Endothelial cell of umbilical vein (primary cell): ENCODE data around the gene SLC25A13. TPM values are rescaled to one million over a fixed set of nuclear protein-coding genes. Genes with fewer than 3 reads are reported as not detected.

Experiments
- BruUV-seq: library from RNA; stranded (reverse); fragments of 400-500 nt; replicated peaks from 2 replicates; lab custom pipeline; 2021; lab: Mats Ljungman, UMichigan
- CTCF ChIA-PET: fragments of 300-600, 350-600 bp; sonication (Branson Sonifier 250); formaldehyde crosslinking; loops from one replicate; lab custom pipeline; 2021; ENCODE audit warnings: antibody characterized with exemption, inconsistent platforms; lab: Charles Lee
- POLR2A ChIA-PET: fragments of 300-600, 350-600 bp; sonication (Branson Sonifier 250); formaldehyde crosslinking; loops from one replicate; lab custom pipeline; 2021; ENCODE audit warnings: antibody characterized with exemption, inconsistent platforms; lab: Charles Lee
- DNase-seq: peaks from one replicate; pipeline ENCODE4 v3.0.0-alpha.2; 2011; ENCODE audit warnings: low read depth, low spot score
- FAIRE-seq: peaks from 2 replicates; lab custom pipeline; 2011; peaks lifted over from hg19 to GRCh38; lab: Jason Lieb, UNC
- H2AFZ ChIP-seq: 2 replicates; pipeline ENCODE4 v1.6.0; 2012; ENCODE audit warnings: low read depth, low read length, control low read depth, inconsistent platforms
- H3K27ac ChIP-seq: 2 replicates; pipeline ENCODE4 v1.5.1; 2011; ENCODE audit warnings: low read depth, mild to moderate bottlenecking, control low read depth, low read length, moderate library complexity; ENCODE audit not compliant: insufficient read depth
- H3K27me3 ChIP-seq, 2 experiments: 2 replicates each; pipeline versions ENCODE4 v1.6.0 to v1.6.1; 2011; ENCODE audit warnings: low read length in 2 of 2, mixed read lengths in 1 of 2; ENCODE audit not compliant: control insufficient read depth in 2 of 2, insufficient read depth in 2 of 2
- H3K36me3 ChIP-seq, 2 experiments: 2 replicates in 1 of 2; 3 replicates in 1 of 2; pipeline ENCODE4 v1.5.1; 2011; ENCODE audit warnings: low read length in 2 of 2, mild to moderate bottlenecking in 1 of 2, moderate library complexity in 1 of 2; ENCODE audit not compliant: control insufficient read depth in 2 of 2, insufficient read depth in 2 of 2; ENCODE audit errors: extremely low read depth in 1 of 2
- H3K4me1 ChIP-seq: 3 replicates; pipeline ENCODE4 v1.5.1; 2011; ENCODE audit warnings: mild to moderate bottlenecking, low read length; ENCODE audit not compliant: control insufficient read depth, insufficient read depth; ENCODE audit errors: extremely low read depth
- H3K4me2 ChIP-seq: 2 replicates; pipeline ENCODE4 v1.6.1; 2011; ENCODE audit warnings: low read length, control low read depth, mixed read lengths; ENCODE audit not compliant: insufficient read depth
- H3K4me3 ChIP-seq, 3 experiments: fragments of 200-600 bp in 1 of 3; sonication (generic), shearing (Covaris generic) in 1 of 3; replicated peaks in 1 of 3; 2 replicates each; pipeline ENCODE4 v1.5.1; 2011 to 2016; ENCODE audit warnings: control low read depth in 3 of 3, low read length in 3 of 3, mild to moderate bottlenecking in 2 of 3, inconsistent platforms in 1 of 3, low read depth in 1 of 3, moderate library complexity in 1 of 3; ENCODE audit not compliant: insufficient read depth in 1 of 3
- H3K79me2 ChIP-seq: 2 replicates; pipeline ENCODE4 v1.6.0; 2012; ENCODE audit warnings: low read length, inconsistent platforms; ENCODE audit not compliant: control insufficient read depth, insufficient read depth
- H3K9ac ChIP-seq: replicated peaks from 2 replicates; pipeline ENCODE3; 2011; ENCODE audit warnings: low read length, control low read depth; ENCODE audit not compliant: insufficient read depth; ENCODE audit errors: extremely low read depth
- H3K9me1 ChIP-seq: replicated peaks from 3 replicates; pipeline ENCODE4 v1.6.0; 2011; ENCODE audit warnings: mild to moderate bottlenecking, low read length; ENCODE audit not compliant: control insufficient read depth, insufficient read depth; ENCODE audit errors: extremely low read depth
- H3K9me3 ChIP-seq: replicated peaks from 2 replicates; pipeline ENCODE4 v1.5.1; 2012; ENCODE audit warnings: low read length, inconsistent platforms; ENCODE audit not compliant: control insufficient read depth, insufficient read depth
- H4K20me1 ChIP-seq: replicated peaks from 2 replicates; pipeline ENCODE3; 2011; ENCODE audit warnings: mild to moderate bottlenecking, low read length; ENCODE audit not compliant: control insufficient read depth, insufficient read depth; ENCODE audit errors: extremely low read depth
- EZH2 ChIP-seq: IDR thresholded peaks from 2 replicates; pipeline ENCODE4 v1.6.1; 2012; ENCODE audit warnings: borderline replicate concordance, low read depth, mild to moderate bottlenecking, moderate library complexity, low read length, inconsistent platforms; ENCODE audit not compliant: severe bottlenecking
- FOS ChIP-seq: IDR thresholded peaks from 2 replicates; pipeline ENCODE4 v1.6.1; 2011; ENCODE audit warnings: mild to moderate bottlenecking, low read length, moderate library complexity, borderline replicate concordance; ENCODE audit not compliant: insufficient read depth
- GATA2 ChIP-seq: IDR thresholded peaks from 2 replicates; pipeline ENCODE4 v1.7.0; 2011; ENCODE audit warnings: low read depth, mild to moderate bottlenecking, moderate library complexity, mixed read lengths, low read length; ENCODE audit not compliant: insufficient read length, insufficient read depth
- JUN ChIP-seq: IDR thresholded peaks from 2 replicates; pipeline ENCODE4 v1.6.1; 2011; ENCODE audit warnings: borderline replicate concordance, low read depth; ENCODE audit not compliant: insufficient read length, insufficient read depth
- MYC ChIP-seq: IDR thresholded peaks from one replicate; pipeline ENCODE4 v1.6.1; 2011; ENCODE audit warnings: mild to moderate bottlenecking, low read depth, low read length
- POLR2A ChIP-seq: IDR thresholded peaks from 2 replicates; pipeline ENCODE4 v1.6.1; 2012; ENCODE audit warnings: low read depth, mild to moderate bottlenecking, control low read depth, low read length
- POLR2AphosphoS5 ChIP-seq: IDR thresholded peaks from 2 replicates; pipeline ENCODE4 v1.6.1; 2012; ENCODE audit warnings: low read depth, mild to moderate bottlenecking, control low read depth, low read length, moderate library complexity; ENCODE audit not compliant: insufficient read depth
- dilution Hi-C: fragments of 300-500 bp; cut with MboI; formaldehyde crosslinking; loops from one replicate; pipeline ENCODE4 v1.15.0; 2019; ENCODE audit warnings: low sequenced_read_pairs; ENCODE audit not compliant: extremely low pct_ligation_motif_present
- intact Hi-C: fragments of 100-400 bp; cut with micrococcal nuclease; formaldehyde crosslinking; loops from one replicate; pipeline ENCODE4 v1.10.0; 2022
- polyA plus RNA-seq, 4 experiments: library from polyadenylated mRNA; depleted of rRNA in 3 of 4; stranded (reverse) in 3 of 4; unstranded in 1 of 4; fragments of >200 nt; gene quantifications; 2 replicates each; pipeline versions ENCODE4 v1.2.1 to v1.2.3, GENCODE V29; 2011 to 2012; ENCODE audit warnings: missing spikeins in 1 of 4
- total RNA-seq: library from RNA; stranded (reverse); gene quantifications from 2 replicates; pipeline ENCODE4 v1.2.3, GENCODE V29; 2021
- TF ChIP-seq, protein P1 (sequence below): IDR thresholded peaks from 2 replicates; pipeline ENCODE4 v1.6.1; 2011; ENCODE audit not compliant: insufficient read depth, insufficient read length
- TF ChIP-seq, protein P2 (sequence below), 2 donors: IDR thresholded peaks; 1 replicate in 1 of 2; 2 replicates in 1 of 2; pipeline ENCODE4 v1.5.1; 2011; ENCODE audit warnings: low read length in 2 of 2, mild to moderate bottlenecking in 2 of 2, moderate library complexity in 2 of 2, control low read depth in 1 of 2, inconsistent platforms in 1 of 2, low read depth in 1 of 2; ENCODE audit not compliant: insufficient read depth in 1 of 2; ENCODE audit errors: extremely low read depth in 1 of 2

The SLC25A13 gene
- total and polyA plus RNA-seq, 2 donors (not counting 3 experiments of a cell fraction or from before 2014, with no cell fraction given), result 13.2 to 34.4 TPM

DNA sequence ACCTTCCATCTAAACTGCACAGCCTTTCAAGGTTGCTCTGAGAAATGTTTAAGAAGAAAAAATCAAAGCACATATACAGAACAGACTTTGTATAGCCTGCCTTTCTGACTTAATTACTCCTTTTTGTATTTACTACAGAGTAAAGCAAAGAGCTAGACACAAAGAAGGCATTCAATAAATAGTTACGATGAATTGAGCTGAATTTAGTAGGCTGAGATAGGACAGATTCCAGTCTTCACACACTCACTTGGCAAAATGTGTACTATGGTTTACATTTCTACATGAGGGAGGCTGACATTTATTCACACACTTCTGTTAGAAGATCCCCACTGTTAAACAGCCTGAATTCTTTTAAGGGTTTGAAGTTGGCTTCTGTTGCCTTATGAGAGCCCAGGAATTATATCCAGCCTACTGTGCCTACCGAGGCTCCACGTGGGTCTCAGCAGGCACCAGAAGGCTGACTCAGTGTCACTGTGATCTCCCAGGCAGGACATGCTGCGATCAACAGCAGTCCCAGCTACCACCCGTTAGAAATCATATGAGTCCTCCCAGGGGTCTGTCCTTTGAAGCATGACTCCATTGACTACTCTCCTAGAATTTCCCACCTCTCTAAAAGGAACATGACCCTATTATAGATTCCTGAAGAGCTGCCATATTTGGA, 24.5 kb upstream of the SLC25A13 start:
- CTCF ChIA-PET, result interaction anchor here (1.4 kb wide), 1 partner anchor 10 kb away, joined by 3 read pairs; no protein-coding TSS in a partner anchor
- Histone ChIP-seq H3K36me3 (no peaks in the 10 kb centered on the region), H3K4me3 (no peak overlapping the region), H3K27ac (no peak overlapping the region), H3K79me2 (no peaks in the 10 kb centered on the region), H4K20me1 (no peaks in the 10 kb centered on the region), H3K9me1 (no peaks in the 10 kb centered on the region), H3K4me1 (no peaks in the 10 kb centered on the region), H3K4me2 (no peak overlapping the region), H3K9me3 (no peaks in the 10 kb centered on the region), H3K9ac (no peak overlapping the region), H3K27me3 (no peaks in the 10 kb centered on the region), H2AFZ (no peak overlapping the region)
- FAIRE-seq, result no peak
- DNase-seq, result no peak
- BruUV-seq, result no TSS peak
- intact Hi-C loops, result no loop called here
- POLR2A ChIA-PET, result no interaction called here
- dilution Hi-C loops, result no loop called here
- TF ChIP-seq MYC, result no peak
- TF ChIP-seq, protein P1, sequence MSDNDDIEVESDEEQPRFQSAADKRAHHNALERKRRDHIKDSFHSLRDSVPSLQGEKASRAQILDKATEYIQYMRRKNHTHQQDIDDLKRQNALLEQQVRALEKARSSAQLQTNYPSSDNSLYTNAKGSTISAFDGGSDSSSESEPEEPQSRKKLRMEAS, result no peak
- no peak for TF ChIP-seq FOS
- no peak for TF ChIP-seq GATA2
- no peak for TF ChIP-seq POLR2A
- TF ChIP-seq POLR2AphosphoS5, result no peak
- TF ChIP-seq, protein P2, sequence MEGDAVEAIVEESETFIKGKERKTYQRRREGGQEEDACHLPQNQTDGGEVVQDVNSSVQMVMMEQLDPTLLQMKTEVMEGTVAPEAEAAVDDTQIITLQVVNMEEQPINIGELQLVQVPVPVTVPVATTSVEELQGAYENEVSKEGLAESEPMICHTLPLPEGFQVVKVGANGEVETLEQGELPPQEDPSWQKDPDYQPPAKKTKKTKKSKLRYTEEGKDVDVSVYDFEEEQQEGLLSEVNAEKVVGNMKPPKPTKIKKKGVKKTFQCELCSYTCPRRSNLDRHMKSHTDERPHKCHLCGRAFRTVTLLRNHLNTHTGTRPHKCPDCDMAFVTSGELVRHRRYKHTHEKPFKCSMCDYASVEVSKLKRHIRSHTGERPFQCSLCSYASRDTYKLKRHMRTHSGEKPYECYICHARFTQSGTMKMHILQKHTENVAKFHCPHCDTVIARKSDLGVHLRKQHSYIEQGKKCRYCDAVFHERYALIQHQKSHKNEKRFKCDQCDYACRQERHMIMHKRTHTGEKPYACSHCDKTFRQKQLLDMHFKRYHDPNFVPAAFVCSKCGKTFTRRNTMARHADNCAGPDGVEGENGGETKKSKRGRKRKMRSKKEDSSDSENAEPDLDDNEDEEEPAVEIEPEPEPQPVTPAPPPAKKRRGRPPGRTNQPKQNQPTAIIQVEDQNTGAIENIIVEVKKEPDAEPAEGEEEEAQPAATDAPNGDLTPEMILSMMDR (IDR thresholded peaks at IDR 0.05; ENCODE audit: extremely low read depth in 1 of 2, insufficient read depth in 1 of 2, low read depth in 1 of 2, low read length in 2 of 2), result no peak
- TF ChIP-seq EZH2, result no peak
- no peak for TF ChIP-seq JUN
